HUES48 (cell line): ENCODE data around the gene TMEM170B.

Source experiments
- H3K27ac ChIP-seq: one replicate; pipeline ENCODE4 v1.7.0; 2013; ENCODE audit warnings: low read depth, low read length, inconsistent platforms
- H3K27me3 ChIP-seq: 2 replicates; pipeline ENCODE4 v1.6.1; 2013; ENCODE audit warnings: mild to moderate bottlenecking, low read length; ENCODE audit not compliant: control insufficient read depth, insufficient read depth
- H3K36me3 ChIP-seq: 2 replicates; pipeline ENCODE4 v1.6.1; 2013; ENCODE audit warnings: low read length; ENCODE audit not compliant: control insufficient read depth, insufficient read depth
- H3K4me1 ChIP-seq: 2 replicates; pipeline ENCODE4 v1.6.1; 2013; ENCODE audit warnings: mild to moderate bottlenecking, low read length; ENCODE audit not compliant: control insufficient read depth, insufficient read depth
- H3K4me3 ChIP-seq: 2 replicates; pipeline ENCODE4 v1.5.1; 2013; ENCODE audit warnings: mild to moderate bottlenecking, low read depth, low read length
- H3K9ac ChIP-seq: 2 replicates; pipeline ENCODE4 v1.6.1; 2013; ENCODE audit warnings: mild to moderate bottlenecking, low read depth, low read length, moderate library complexity
- H3K9me3 ChIP-seq: 2 replicates; pipeline ENCODE4 v1.6.1; 2013; ENCODE audit warnings: low read length; ENCODE audit not compliant: control insufficient read depth, insufficient read depth

The TMEM170B gene

DNA sequence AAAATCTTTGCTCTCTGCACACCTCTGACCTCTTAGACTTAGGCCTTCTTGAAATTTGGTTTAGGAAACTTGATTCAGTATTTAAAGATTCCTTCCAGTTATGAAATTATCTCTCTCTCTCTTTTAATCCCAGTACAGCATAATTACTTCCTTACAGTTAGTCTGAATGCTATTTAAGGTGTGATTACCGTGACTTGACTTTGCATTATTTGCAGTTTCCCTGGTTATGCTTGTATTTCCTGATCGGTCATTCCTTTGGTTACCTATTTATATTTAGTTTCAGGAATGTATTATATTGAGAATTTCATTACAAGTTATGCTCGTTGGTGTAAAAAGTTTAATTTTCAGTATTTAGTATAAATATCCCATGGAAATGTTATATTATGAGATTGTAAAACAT lies 16.3 kb downstream of the TMEM170B start:
- Histone ChIP-seq H3K36me3 (no peaks in the 10 kb centered on the region), H3K4me1 (peaks cover 14% of the 10 kb centered on the region), H3K9me3 (no peaks in the 10 kb centered on the region), H3K27ac (no peak overlapping the region), H3K4me3 (no peak overlapping the region), H3K27me3 (no peaks in the 10 kb centered on the region), H3K9ac (no peak overlapping the region)

DNA sequence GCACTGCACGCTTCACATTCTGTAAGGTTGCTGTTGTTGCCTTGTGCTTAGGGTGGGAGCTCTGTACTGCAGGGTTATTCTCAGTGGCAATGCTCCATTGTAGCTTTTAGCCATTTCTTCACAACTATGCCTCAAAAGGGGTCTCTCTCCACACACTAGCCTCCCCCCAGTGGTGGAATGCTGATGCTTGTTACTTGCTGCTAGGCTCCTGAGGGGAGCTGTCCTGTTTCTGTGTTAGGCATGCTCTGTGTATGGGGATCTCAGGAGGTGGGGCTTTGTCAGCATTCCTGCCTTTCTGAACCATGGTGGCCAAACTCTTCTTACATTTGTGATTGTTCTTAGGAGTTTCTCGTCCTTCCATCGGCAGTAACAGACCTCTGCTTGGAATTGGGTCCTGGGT lies 18.8 kb downstream of the TMEM170B start:
- Histone ChIP-seq H3K9me3 (no peaks in the 10 kb centered on the region), H3K36me3 (no peaks in the 10 kb centered on the region), H3K27me3 (no peaks in the 10 kb centered on the region), H3K4me3 (no peak overlapping the region), H3K4me1 (peaks cover 14% of the 10 kb centered on the region), H3K27ac (peak overlapping the region; percentile 21), H3K9ac (no peak overlapping the region)

- H3K9ac ChIP-seq, result no peak overlapping the region
- H3K4me3 ChIP-seq, result no peak overlapping the region
- no peak overlapping the region for H3K27ac ChIP-seq
- H3K36me3 ChIP-seq, result 0 out of 2 replicates have a peak, but pooled peaks cover 4% of the 10 kb centered on the region
- H3K9me3 ChIP-seq, result no peaks in the 10 kb centered on the region
- no peaks in the 10 kb centered on the region for H3K4me1 ChIP-seq
- no peaks in the 10 kb centered on the region for H3K27me3 ChIP-seq
Measured at GRCh38 chr6:11563793-11564192, 26.2 kb downstream of the TMEM170B start.

DNA sequence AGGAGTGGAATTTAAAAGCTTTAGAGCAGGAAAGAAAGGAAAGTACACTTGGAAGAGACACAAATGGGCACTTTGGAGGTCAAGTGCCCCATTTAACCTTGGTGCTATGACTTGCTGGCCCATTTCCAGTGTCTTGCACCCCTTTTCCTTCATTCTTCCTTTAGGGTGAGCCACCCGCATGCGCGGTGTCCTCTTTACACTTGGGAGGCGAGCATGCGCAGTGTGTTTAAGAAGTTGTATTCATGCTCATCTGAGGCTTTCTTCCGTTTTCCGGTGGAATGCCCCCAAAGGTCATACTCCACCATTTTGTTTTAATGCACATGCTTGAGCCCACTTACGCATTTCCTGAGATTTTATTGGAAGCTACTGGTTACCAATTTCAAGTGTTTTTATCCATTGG lies 29.1 kb downstream of the TMEM170B start:
- H3K36me3 ChIP-seq, result 0 out of 2 replicates have a peak, but pooled peaks cover 4% of the 10 kb centered on the region
- no peaks in the 10 kb centered on the region for H3K9me3 ChIP-seq
- H3K4me3 ChIP-seq, result no peak overlapping the region
- no peak overlapping the region for H3K9ac ChIP-seq
- no peaks in the 10 kb centered on the region for H3K4me1 ChIP-seq
- no peak overlapping the region for H3K27ac ChIP-seq
- H3K27me3 ChIP-seq, result no peaks in the 10 kb centered on the region

- Histone ChIP-seq H3K36me3 (no peaks in the 10 kb centered on the region), H3K4me1 (no peaks in the 10 kb centered on the region), H3K9ac (no peak overlapping the region), H3K4me3 (no peak overlapping the region), H3K27ac (no peak overlapping the region), H3K9me3 (no peaks in the 10 kb centered on the region), H3K27me3 (no peaks in the 10 kb centered on the region)
Measured at GRCh38 chr6:11571073-11571472, 33.5 kb downstream of the TMEM170B start.

DNA sequence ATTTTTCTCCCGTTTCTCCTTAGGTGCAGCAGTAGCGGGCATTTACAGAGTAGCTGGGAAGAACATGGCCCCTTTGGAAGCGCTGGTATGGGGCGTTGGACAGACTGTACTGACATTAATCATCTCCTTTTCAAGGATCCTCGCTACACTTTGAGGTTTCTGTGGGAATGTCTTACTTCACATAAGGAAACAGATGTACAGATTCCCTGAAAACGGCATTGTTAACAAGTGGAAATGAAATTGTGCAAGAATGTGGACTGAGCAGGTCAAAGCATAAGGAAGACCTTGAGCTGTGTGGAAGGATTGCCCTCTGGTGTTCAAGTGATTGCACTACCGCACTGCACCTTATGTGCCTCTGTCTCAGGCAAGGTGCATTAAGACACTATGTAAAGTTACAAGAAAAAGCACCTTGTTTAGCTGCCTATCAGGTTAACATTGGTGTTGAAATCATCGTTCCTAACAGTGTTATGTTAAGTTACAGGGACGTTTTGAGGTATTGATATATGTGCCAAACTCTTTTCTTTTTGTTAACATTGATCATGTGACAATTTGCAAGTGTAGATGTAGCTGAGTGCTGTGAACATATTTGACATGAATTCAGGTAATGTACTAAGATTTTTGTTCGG lies 38.0 kb downstream of the TMEM170B start:
- H3K36me3 ChIP-seq, result no peaks in the 10 kb centered on the region
- no peaks in the 10 kb centered on the region for H3K9me3 ChIP-seq
- no peak overlapping the region for H3K4me3 ChIP-seq
- H3K27ac ChIP-seq, result no peak overlapping the region
- no peaks in the 10 kb centered on the region for H3K27me3 ChIP-seq
- no peaks in the 10 kb centered on the region for H3K4me1 ChIP-seq
- H3K9ac ChIP-seq, result no peak overlapping the region

DNA sequence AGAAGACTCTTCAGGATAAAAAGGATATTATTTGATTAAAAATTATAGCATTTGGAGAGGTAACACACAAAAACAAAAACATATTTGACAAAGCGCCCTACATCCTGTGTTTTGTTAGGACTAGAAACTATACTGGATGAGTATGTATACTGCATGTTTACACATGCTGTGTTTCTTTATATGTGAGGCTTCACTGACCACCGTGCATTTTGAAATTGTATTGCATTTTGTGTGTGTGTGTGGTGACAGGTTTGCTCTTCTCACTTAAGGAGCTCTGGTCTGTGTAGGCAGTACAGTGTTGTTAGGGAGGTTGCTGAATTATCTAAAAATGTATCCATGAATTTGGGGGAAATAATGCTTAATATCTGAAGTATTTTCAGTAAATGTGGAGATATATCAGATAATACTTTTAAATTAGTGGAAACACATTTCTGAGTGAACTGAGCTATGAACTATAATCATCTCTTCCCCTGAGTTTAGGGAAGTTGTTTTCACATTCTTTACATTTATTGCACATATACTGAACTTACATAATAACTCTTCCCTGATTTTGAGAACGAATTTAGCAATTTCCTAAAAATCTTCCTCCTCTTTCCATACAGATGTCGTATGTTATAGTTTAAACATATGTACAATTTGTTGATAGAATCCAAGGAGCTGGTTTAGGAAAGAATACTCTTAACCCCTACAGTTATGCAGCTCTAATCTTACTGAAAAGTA lies 43.3 kb downstream of the TMEM170B start:
- Histone ChIP-seq H3K4me3 (no peak overlapping the region), H3K27ac (no peak overlapping the region), H3K9me3 (no peaks in the 10 kb centered on the region), H3K27me3 (no peaks in the 10 kb centered on the region), H3K4me1 (0 out of 2 replicates have a peak, but pooled peaks cover 6% of the 10 kb centered on the region), H3K36me3 (no peaks in the 10 kb centered on the region), H3K9ac (no peak overlapping the region)

GRCh38 chr6:11584244-11584643 lies 46.7 kb downstream of the TMEM170B start:
- Histone ChIP-seq H3K4me1 (peaks cover 13% of the 10 kb centered on the region), H3K27ac (no peak overlapping the region), H3K4me3 (no peak overlapping the region), H3K9me3 (no peaks in the 10 kb centered on the region), H3K36me3 (no peaks in the 10 kb centered on the region), H3K9ac (no peak overlapping the region), H3K27me3 (no peaks in the 10 kb centered on the region)

- Histone ChIP-seq H3K9ac (no peak overlapping the region), H3K27ac (no peak overlapping the region), H3K9me3 (no peaks in the 10 kb centered on the region), H3K4me3 (no peak overlapping the region), H3K4me1 (peaks cover 13% of the 10 kb centered on the region), H3K36me3 (no peaks in the 10 kb centered on the region), H3K27me3 (no peaks in the 10 kb centered on the region)
Measured at GRCh38 chr6:11585426-11586016, 48.0 kb downstream of the TMEM170B start.

DNA sequence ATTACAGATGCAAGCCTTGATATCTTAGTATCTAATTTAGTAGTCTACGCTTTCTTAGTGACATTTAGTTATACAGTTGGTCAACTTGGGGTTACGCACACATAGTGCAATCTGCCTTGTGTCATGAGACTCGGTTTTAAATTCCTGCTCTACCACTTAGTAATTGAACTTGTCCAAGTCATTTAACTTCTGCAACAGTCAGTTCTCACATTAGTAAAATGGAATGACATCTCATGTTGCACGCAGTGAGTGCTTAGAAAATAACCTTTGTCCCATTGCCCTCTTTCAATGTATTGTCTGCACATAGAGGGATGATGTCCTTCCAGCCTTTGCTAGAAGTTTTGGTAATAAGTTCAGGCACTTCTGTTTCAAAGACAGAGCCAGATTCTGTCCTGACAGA lies 48.6 kb downstream of the TMEM170B start:
- H3K27ac ChIP-seq, result peak overlapping the region; percentile 40

GRCh38 chr6:11586536-11586935 lies 49.0 kb downstream of the TMEM170B start:
- Histone ChIP-seq H3K4me1 (peaks cover 13% of the 10 kb centered on the region), H3K27ac (peak overlapping the region; percentile 40), H3K27me3 (no peaks in the 10 kb centered on the region), H3K9me3 (no peaks in the 10 kb centered on the region), H3K4me3 (no peak overlapping the region), H3K36me3 (no peaks in the 10 kb centered on the region), H3K9ac (0 out of 2 replicates have a peak overlapping the region, but pooled peaks have one; percentile 14)

More for the DNA sequence above, 48.6 kb downstream of the TMEM170B start:
- H3K4me1 ChIP-seq, result peaks cover 13% of the 10 kb centered on the region
- no peak overlapping the region for H3K9ac ChIP-seq
- H3K9me3 ChIP-seq, result no peaks in the 10 kb centered on the region
- H3K27me3 ChIP-seq, result no peaks in the 10 kb centered on the region
- no peaks in the 10 kb centered on the region for H3K36me3 ChIP-seq
- no peak overlapping the region for H3K4me3 ChIP-seq
